SK-N-SH treated with all-trans-retinoic acid at 6 μM for 48 hours (cell line): ENCODE data around the gene THSD4.

ENCODE experiments used
- ATAC-seq: fragments of 200-7000 bp; cut with Tn5 transposase; 3 replicates; pipeline ENCODE4 v1.9.1; 2020; ENCODE audit warnings: mild to moderate bottlenecking, moderate library complexity
- ARNTL ChIP-seq: fragments of 450-650 bp; formaldehyde crosslinking; IDR thresholded peaks from 2 replicates; pipeline ENCODE4 v1.5.0; 2020; ENCODE audit warnings: low read depth, mild to moderate bottlenecking, moderate library complexity, borderline replicate concordance
- BACH2 ChIP-seq: fragments of 250-450 bp; sonication (Bioruptor Pico); IDR thresholded peaks from 2 replicates; pipeline ENCODE4 v1.9.0; 2021; ENCODE audit warnings: mild to moderate bottlenecking, borderline replicate concordance
- CREB5 ChIP-seq: fragments of 250-450 bp; sonication (Bioruptor Pico); IDR thresholded peaks from 2 replicates; pipeline ENCODE4 v1.5.1; 2020; ENCODE audit warnings: low read depth, mild to moderate bottlenecking, moderate library complexity
- CSDC2 ChIP-seq: fragments of 250-450 bp; sonication (Bioruptor Pico); IDR thresholded peaks from 2 replicates; pipeline ENCODE4 v1.5.0; 2020; ENCODE audit warnings: mild to moderate bottlenecking, moderate library complexity
- CSRNP3 ChIP-seq: fragments of 250-450 bp; sonication (Bioruptor Pico); IDR thresholded peaks from 2 replicates; pipeline ENCODE4 v1.5.1; 2021; ENCODE audit warnings: mild to moderate bottlenecking, moderate library complexity
- ESRRG ChIP-seq: fragments of 250-450 bp; sonication (Bioruptor Pico); IDR thresholded peaks from 2 replicates; pipeline ENCODE4 v1.6.1; 2021; ENCODE audit warnings: mild to moderate bottlenecking
- GLIS3 ChIP-seq: fragments of 250-450 bp; sonication (Bioruptor Pico); IDR thresholded peaks from 2 replicates; pipeline ENCODE4 v1.5.0; 2020; ENCODE audit warnings: mild to moderate bottlenecking, moderate library complexity
- ISL1 ChIP-seq: fragments of 250-450 bp; sonication (Bioruptor Pico); IDR thresholded peaks from 2 replicates; pipeline ENCODE4 v2.1.2; 2022; ENCODE audit warnings: mild to moderate bottlenecking, moderate library complexity
- OSR1 ChIP-seq: fragments of 250-450 bp; sonication (Bioruptor Pico); IDR thresholded peaks from 2 replicates; pipeline ENCODE4 v1.8.0; 2022; ENCODE audit warnings: moderate library complexity, mild to moderate bottlenecking, inconsistent platforms
- PATZ1 ChIP-seq: fragments of 250-450 bp; sonication (Bioruptor Pico); IDR thresholded peaks from 2 replicates; pipeline ENCODE4 v1.8.0; 2020; ENCODE audit warnings: mild to moderate bottlenecking, moderate library complexity, borderline replicate concordance
- RARB ChIP-seq: fragments of 250-450 bp; sonication (Bioruptor Pico); IDR thresholded peaks from 2 replicates; pipeline ENCODE4 v1.8.0; 2021; ENCODE audit warnings: mild to moderate bottlenecking, moderate library complexity
- SNAI2 ChIP-seq: fragments of 250-450 bp; sonication (Bioruptor Pico); IDR thresholded peaks from 2 replicates; pipeline ENCODE4 v1.5.0; 2020; ENCODE audit warnings: mild to moderate bottlenecking, moderate library complexity
- TCF4 ChIP-seq: fragments of 250-450 bp; sonication (Bioruptor Pico); IDR thresholded peaks from 2 replicates; pipeline ENCODE4 v1.8.0; 2021; ENCODE audit warnings: mild to moderate bottlenecking, moderate library complexity, borderline replicate concordance
- TOX ChIP-seq: fragments of 250-450 bp; sonication (Bioruptor Pico); IDR thresholded peaks from 2 replicates; pipeline ENCODE4 v1.8.0; 2021; ENCODE audit warnings: mild to moderate bottlenecking, moderate library complexity, borderline replicate concordance
- ZC3H10 ChIP-seq: fragments of 250-450 bp; sonication (Bioruptor Pico); IDR thresholded peaks from 2 replicates; pipeline ENCODE4 v1.5.1; 2021; ENCODE audit warnings: mild to moderate bottlenecking, moderate library complexity
- ZFP3 ChIP-seq: fragments of 250-450 bp; sonication (Bioruptor Pico); IDR thresholded peaks from 2 replicates; pipeline ENCODE4 v1.5.0; 2020; ENCODE audit warnings: mild to moderate bottlenecking, moderate library complexity
- ZNF565 ChIP-seq: fragments of 450-650 bp; formaldehyde crosslinking; conservative IDR thresholded peaks from 2 replicates; pipeline ENCODE4 v1.5.0; 2020; ENCODE audit warnings: low read depth, mild to moderate bottlenecking, moderate library complexity
- TF ChIP-seq, protein P1 (sequence below): fragments of 250-450 bp; sonication (Bioruptor Pico); IDR thresholded peaks from 2 replicates; pipeline ENCODE4 v1.8.0; 2021; ENCODE audit warnings: low read depth, mild to moderate bottlenecking, moderate library complexity, borderline replicate concordance

THSD4 gene

DNA sequence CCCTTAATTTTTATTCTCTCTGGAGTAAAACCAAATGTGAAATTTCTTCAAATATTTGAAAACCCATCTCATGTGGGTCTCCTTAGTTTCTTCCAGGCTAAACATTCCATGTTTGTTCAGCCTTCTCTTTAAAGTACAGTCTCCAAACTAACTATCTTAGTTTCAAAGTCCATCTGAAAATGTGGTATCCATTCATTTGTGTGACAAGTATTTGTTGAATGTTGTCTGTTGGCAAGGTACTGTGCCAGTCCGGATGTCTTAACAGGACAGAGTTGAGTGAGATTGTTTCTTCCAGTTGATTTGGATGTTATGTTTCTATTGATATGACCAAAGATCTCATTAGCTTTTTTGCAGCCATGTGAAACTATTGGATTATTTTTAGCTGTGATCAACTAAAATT is 347.4 kb downstream of the THSD4 start (continued):
- TF ChIP-seq, protein P1, sequence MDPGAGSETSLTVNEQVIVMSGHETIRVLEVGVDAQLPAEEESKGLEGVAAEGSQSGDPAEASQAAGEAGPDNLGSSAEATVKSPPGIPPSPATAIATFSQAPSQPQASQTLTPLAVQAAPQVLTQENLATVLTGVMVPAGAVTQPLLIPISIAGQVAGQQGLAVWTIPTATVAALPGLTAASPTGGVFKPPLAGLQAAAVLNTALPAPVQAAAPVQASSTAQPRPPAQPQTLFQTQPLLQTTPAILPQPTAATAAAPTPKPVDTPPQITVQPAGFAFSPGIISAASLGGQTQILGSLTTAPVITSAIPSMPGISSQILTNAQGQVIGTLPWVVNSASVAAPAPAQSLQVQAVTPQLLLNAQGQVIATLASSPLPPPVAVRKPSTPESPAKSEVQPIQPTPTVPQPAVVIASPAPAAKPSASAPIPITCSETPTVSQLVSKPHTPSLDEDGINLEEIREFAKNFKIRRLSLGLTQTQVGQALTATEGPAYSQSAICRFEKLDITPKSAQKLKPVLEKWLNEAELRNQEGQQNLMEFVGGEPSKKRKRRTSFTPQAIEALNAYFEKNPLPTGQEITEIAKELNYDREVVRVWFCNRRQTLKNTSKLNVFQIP: no peak
- TF ChIP-seq ZNF565 (CRISPR knock-in tag) (no peak), ISL1 (no peak), TOX (no peak), PATZ1 (CRISPR knock-in tag) (no peak), TCF4 (CRISPR knock-in tag) (no peak), SNAI2 (no peak), ARNTL (CRISPR knock-in tag) (no peak)

- ATAC-seq: no peak
- TF ChIP-seq CREB5 (CRISPR knock-in tag) (no peak), TCF4 (CRISPR knock-in tag) (no peak), ISL1 (no peak)
Observed at GRCh38 chr15:71463156-71463665, 347.9 kb downstream of the THSD4 start.

- TF ChIP-seq ISL1: no peak
- no peak for TF ChIP-seq ESRRG
- peak; percentile 24; the same call in 1 of the 3 replicates for ATAC-seq
Observed at GRCh38 chr15:71465131-71465955, 350.1 kb downstream of the THSD4 start.

- no peak for ATAC-seq
- no peak for TF ChIP-seq PATZ1 (CRISPR knock-in tag)
- no peak for TF ChIP-seq OSR1 (CRISPR knock-in tag)
- TF ChIP-seq SNAI2: no peak
- TF ChIP-seq BACH2 (CRISPR knock-in tag): no peak
- TF ChIP-seq RARB (CRISPR knock-in tag): no peak
- TF ChIP-seq GLIS3 (CRISPR knock-in tag): no peak
- no peak for TF ChIP-seq ESRRG
- TF ChIP-seq CSRNP3 (CRISPR knock-in tag): no peak
- TF ChIP-seq ZC3H10 (CRISPR knock-in tag): no peak
- TF ChIP-seq ZFP3 (CRISPR knock-in tag): no peak
- no peak for TF ChIP-seq ARNTL (CRISPR knock-in tag)
Observed at GRCh38 chr15:71468715-71469114, 353.4 kb downstream of the THSD4 start.

- peak; percentile 77 for ATAC-seq
- TF ChIP-seq RARB (CRISPR knock-in tag) (no peak), ISL1 (no peak), CSDC2 (CRISPR knock-in tag) (no peak), BACH2 (CRISPR knock-in tag) (no peak), ZFP3 (CRISPR knock-in tag) (no peak), CREB5 (CRISPR knock-in tag) (no peak), OSR1 (CRISPR knock-in tag) (no peak), ARNTL (CRISPR knock-in tag) (no peak), ESRRG (no peak)
- TF ChIP-seq, protein P1: no peak
Observed at GRCh38 chr15:71469413-71469812, 354.1 kb downstream of the THSD4 start.
